ENCODE results near the gene FREM3. TPM values are rescaled to one million over a fixed set of nuclear protein-coding genes. Genes with fewer than 3 reads are reported as not detected.
"Not testable (repeated sequence)": the region's sequence is repeated elsewhere in the genome, so short reads cannot be mapped to it uniquely, and the experiment has no call there.

The FREM3 gene
- total and polyA plus RNA-seq, 2 experiments from 2014 or later = not detected

- Histone ChIP-seq H3K4me1 (ENCODE audit: insufficient read depth) (no peaks in the 10 kb centered on the region), H3K27me3 (replicated peaks; ENCODE audit: insufficient read depth) (no peaks in the 10 kb centered on the region), H3K36me3 (ENCODE audit: low read depth) (no peaks in the 10 kb centered on the region), H4K20me1 (ENCODE audit: insufficient read depth) (no peaks in the 10 kb centered on the region), H3K4me2 (ENCODE audit: unreplicated experiment) (no peak overlapping the region), H3F3A (ENCODE audit: insufficient read depth) (no peaks in the 10 kb centered on the region), H3K9me3 (ENCODE audit: low read depth) (no peaks in the 10 kb centered on the region), H2AFZ (no peak overlapping the region), H3K27ac (no peak overlapping the region), H3K9me2 (ENCODE audit: insufficient read depth) (peaks cover 5% of the 10 kb centered on the region; the same call in 1 of the 2 replicates), H3K4me3 (no peak overlapping the region), H3K9ac (no peak overlapping the region), H3K79me2 (ENCODE audit: insufficient read depth) (no peaks in the 10 kb centered on the region)
- no peak for DNase-seq
- in situ Hi-C loops (cut with MboI) = no loop called here
- WGBS, 2 experiments (ENCODE audit: low coverage in 1 of 2, low lambda C conversion rate in 2 of 2, missing lambda C conversion rate in 2 of 2) = 29 to 38% methylated on average over 1 of the region's 1 CpG
- no peak for TF ChIP-seq EZH2phosphoT487 (IDR thresholded peaks at IDR 0.05; ENCODE audit: insufficient read depth, low read depth)
Observed at GRCh38 chr4:143692241-143692640, 8.2 kb downstream of the FREM3 start.

- DNase-seq = no peak
- H2AFZ ChIP-seq = no peak overlapping the region
- no peaks in the 10 kb centered on the region for H3K9me3 ChIP-seq (ENCODE audit: low read depth)
- no peak overlapping the region for H3K9ac ChIP-seq
- H3K4me1 ChIP-seq (ENCODE audit: insufficient read depth) = no peaks in the 10 kb centered on the region
- H3K9me2 ChIP-seq (ENCODE audit: insufficient read depth) = no peaks in the 10 kb centered on the region
- no peaks in the 10 kb centered on the region for H3K27me3 ChIP-seq (replicated peaks; ENCODE audit: insufficient read depth)
- H3K27ac ChIP-seq = no peak overlapping the region
- no peak overlapping the region for H3K4me2 ChIP-seq (ENCODE audit: unreplicated experiment)
- H3K79me2 ChIP-seq (ENCODE audit: insufficient read depth) = no peaks in the 10 kb centered on the region
- WGBS, 2 experiments (ENCODE audit: low coverage in 1 of 2, low lambda C conversion rate in 2 of 2, missing lambda C conversion rate in 2 of 2) = 34 to 49% methylated on average over 2 of the region's 2 CpGs
- TF ChIP-seq EZH2phosphoT487 (IDR thresholded peaks at IDR 0.05; ENCODE audit: insufficient read depth, low read depth) (no peak), EZH2 (IDR thresholded peaks at IDR 0.05; ENCODE audit: insufficient read depth, poor library complexity, severe bottlenecking) (no peak)
- no peak overlapping the region for H3K4me3 ChIP-seq
- H3K36me3 ChIP-seq (ENCODE audit: low read depth) = no peaks in the 10 kb centered on the region
- in situ Hi-C loops (cut with MboI) = no loop called here
- no peaks in the 10 kb centered on the region for H3F3A ChIP-seq (ENCODE audit: insufficient read depth)
- no peaks in the 10 kb centered on the region for H4K20me1 ChIP-seq (ENCODE audit: insufficient read depth)
Observed at GRCh38 chr4:143679434-143679833, 21.0 kb downstream of the FREM3 start.

- H3K9ac ChIP-seq; H3K4me1 ChIP-seq (ENCODE audit: insufficient read depth); H3F3A ChIP-seq (ENCODE audit: insufficient read depth); H3K4me2 ChIP-seq (ENCODE audit: unreplicated experiment); DNase-seq; H3K79me2 ChIP-seq (ENCODE audit: insufficient read depth); H3K9me2 ChIP-seq (ENCODE audit: insufficient read depth); H3K9me3 ChIP-seq (ENCODE audit: low read depth); in situ Hi-C loops (cut with MboI); H3K27ac ChIP-seq; H3K4me3 ChIP-seq; H3K36me3 ChIP-seq (ENCODE audit: low read depth); H3K27me3 ChIP-seq (replicated peaks; ENCODE audit: insufficient read depth); H2AFZ ChIP-seq; H4K20me1 ChIP-seq (ENCODE audit: insufficient read depth): not testable (repeated sequence)
- 75 to 82% methylated on average over 9 of the region's 9 CpGs for WGBS, 2 experiments (ENCODE audit: low coverage in 1 of 2, low lambda C conversion rate in 2 of 2, missing lambda C conversion rate in 2 of 2)
Observed at GRCh38 chr4:143673629-143674028, 26.8 kb downstream of the FREM3 start.

- no peaks in the 10 kb centered on the region for H3K36me3 ChIP-seq (ENCODE audit: low read depth)
- no peak overlapping the region for H3K9ac ChIP-seq
- H3K9me2 ChIP-seq (ENCODE audit: insufficient read depth) = peaks cover 3% of the 10 kb centered on the region; the same call in 1 of the 2 replicates
- no peak overlapping the region for H2AFZ ChIP-seq
- no peaks in the 10 kb centered on the region for H3K27me3 ChIP-seq (replicated peaks; ENCODE audit: insufficient read depth)
- in situ Hi-C loops (cut with MboI) = no loop called here
- no peak overlapping the region for H3K27ac ChIP-seq
- H4K20me1 ChIP-seq (ENCODE audit: insufficient read depth) = no peaks in the 10 kb centered on the region
- DNase-seq = no peak
- no peak for TF ChIP-seq EZH2 (IDR thresholded peaks at IDR 0.05; ENCODE audit: insufficient read depth, poor library complexity, severe bottlenecking)
- TF ChIP-seq EZH2phosphoT487 (IDR thresholded peaks at IDR 0.05; ENCODE audit: insufficient read depth, low read depth) = no peak
- H3F3A ChIP-seq (ENCODE audit: insufficient read depth) = no peaks in the 10 kb centered on the region
- no peak overlapping the region for H3K4me2 ChIP-seq (ENCODE audit: unreplicated experiment)
- H3K9me3 ChIP-seq (ENCODE audit: low read depth) = no peaks in the 10 kb centered on the region
- peaks cover 25% of the 10 kb centered on the region for H3K4me1 ChIP-seq (ENCODE audit: insufficient read depth)
- 91 to 94% methylated on average over 9 of the region's 9 CpGs for WGBS, 2 experiments (ENCODE audit: low coverage in 1 of 2, low lambda C conversion rate in 2 of 2, missing lambda C conversion rate in 2 of 2)
- H3K4me3 ChIP-seq = no peak overlapping the region
- H3K79me2 ChIP-seq (ENCODE audit: insufficient read depth) = no peaks in the 10 kb centered on the region
Observed at GRCh38 chr4:143668930-143669552, 31.4 kb downstream of the FREM3 start.

GRCh38 chr4:143667461-143667860 is 33.0 kb downstream of the FREM3 start:
- in situ Hi-C loops (cut with MboI) = no loop called here
- H3K4me2 ChIP-seq (ENCODE audit: unreplicated experiment) = peak overlapping the region; percentile 74
- H3K27ac ChIP-seq = peak overlapping the region; percentile 19; the same call in 1 of the 2 replicates
- 6 to 8% methylated on average over 4 of the region's 4 CpGs for WGBS, 2 experiments (ENCODE audit: low coverage in 1 of 2, low lambda C conversion rate in 2 of 2, missing lambda C conversion rate in 2 of 2)
- H3K79me2 ChIP-seq (ENCODE audit: insufficient read depth) = no peaks in the 10 kb centered on the region
- peak; percentile 75 for DNase-seq
- H3K9me2 ChIP-seq (ENCODE audit: insufficient read depth) = peaks cover 3% of the 10 kb centered on the region; the same call in 1 of the 2 replicates
- no peaks in the 10 kb centered on the region for H3K36me3 ChIP-seq (ENCODE audit: low read depth)
- TF ChIP-seq EZH2phosphoT487 (IDR thresholded peaks at IDR 0.05; ENCODE audit: insufficient read depth, low read depth) = no peak
- TF ChIP-seq EZH2 (IDR thresholded peaks at IDR 0.05; ENCODE audit: insufficient read depth, poor library complexity, severe bottlenecking) = no peak
- H4K20me1 ChIP-seq (ENCODE audit: insufficient read depth) = no peaks in the 10 kb centered on the region
- peak overlapping the region; percentile 66 for H2AFZ ChIP-seq
- H3K27me3 ChIP-seq (replicated peaks; ENCODE audit: insufficient read depth) = no peaks in the 10 kb centered on the region
- peak overlapping the region; percentile 39 for H3K4me3 ChIP-seq
- peaks cover 25% of the 10 kb centered on the region for H3K4me1 ChIP-seq (ENCODE audit: insufficient read depth)
- no peaks in the 10 kb centered on the region for H3K9me3 ChIP-seq (ENCODE audit: low read depth)
- H3F3A ChIP-seq (ENCODE audit: insufficient read depth) = no peaks in the 10 kb centered on the region
- peak overlapping the region; percentile 43 for H3K9ac ChIP-seq

All from GM23248 (cell line).